HL-60 (cell line): ENCODE results near the gene ATG4B.

ENCODE experiments used
- DNase-seq, 2 experiments: peaks; one replicate each; pipeline ENCODE4 v3.0.0-alpha.2; 2010 to 2020; ENCODE audit warnings: low read depth in 1 of 2, low spot score in 1 of 2
- H3K27ac ChIP-seq: fragments of 250-450 bp; sonication (Bioruptor Pico); replicated peaks from 2 replicates; pipeline ENCODE4 v1.5.1; 2020; ENCODE audit warnings: mild to moderate bottlenecking, moderate library complexity
- H3K27me3 ChIP-seq: fragments of 250-450 bp; sonication (Bioruptor Pico); 2 replicates; pipeline ENCODE4 v1.5.1; 2021; ENCODE audit warnings: mild to moderate bottlenecking, moderate library complexity; ENCODE audit not compliant: insufficient read depth, poor library complexity, severe bottlenecking
- H3K4me3 ChIP-seq: replicated peaks from 2 replicates; pipeline ENCODE4 v1.5.1; 2011; ENCODE audit warnings: mild to moderate bottlenecking, control low read depth, low read length; ENCODE audit not compliant: insufficient read depth
- GABPA ChIP-seq: IDR thresholded peaks from 2 replicates; pipeline ENCODE4 v1.6.1; 2012; ENCODE audit warnings: low read depth
- POLR2AphosphoS5 ChIP-seq: IDR thresholded peaks from 2 replicates; pipeline ENCODE4 v1.6.1; 2012; ENCODE audit warnings: low read depth
- SPI1 ChIP-seq: IDR thresholded peaks from 2 replicates; pipeline ENCODE4 v1.6.1; 2012; ENCODE audit warnings: low read depth, mild to moderate bottlenecking, borderline replicate concordance
- TF ChIP-seq, protein P1 (sequence below): IDR thresholded peaks from 2 replicates; pipeline ENCODE4 v1.6.1; 2012; ENCODE audit warnings: low read depth; ENCODE audit not compliant: insufficient replicate concordance
- TF ChIP-seq, protein P2 (sequence below): IDR thresholded peaks from one replicate; pipeline ENCODE4 v1.5.1; 2011; ENCODE audit warnings: low read length, control low read depth, inconsistent platforms; ENCODE audit not compliant: insufficient read depth

ATG4B gene

GRCh38 chr2:241598061-241598460, 39.4 kb upstream of the ATG4B start:
- Histone ChIP-seq H3K27ac (no peak overlapping the region), H3K27me3 (no peaks in the 10 kb centered on the region), H3K4me3 (no peak overlapping the region)
- DNase-seq: no peak
- TF ChIP-seq, protein P1, sequence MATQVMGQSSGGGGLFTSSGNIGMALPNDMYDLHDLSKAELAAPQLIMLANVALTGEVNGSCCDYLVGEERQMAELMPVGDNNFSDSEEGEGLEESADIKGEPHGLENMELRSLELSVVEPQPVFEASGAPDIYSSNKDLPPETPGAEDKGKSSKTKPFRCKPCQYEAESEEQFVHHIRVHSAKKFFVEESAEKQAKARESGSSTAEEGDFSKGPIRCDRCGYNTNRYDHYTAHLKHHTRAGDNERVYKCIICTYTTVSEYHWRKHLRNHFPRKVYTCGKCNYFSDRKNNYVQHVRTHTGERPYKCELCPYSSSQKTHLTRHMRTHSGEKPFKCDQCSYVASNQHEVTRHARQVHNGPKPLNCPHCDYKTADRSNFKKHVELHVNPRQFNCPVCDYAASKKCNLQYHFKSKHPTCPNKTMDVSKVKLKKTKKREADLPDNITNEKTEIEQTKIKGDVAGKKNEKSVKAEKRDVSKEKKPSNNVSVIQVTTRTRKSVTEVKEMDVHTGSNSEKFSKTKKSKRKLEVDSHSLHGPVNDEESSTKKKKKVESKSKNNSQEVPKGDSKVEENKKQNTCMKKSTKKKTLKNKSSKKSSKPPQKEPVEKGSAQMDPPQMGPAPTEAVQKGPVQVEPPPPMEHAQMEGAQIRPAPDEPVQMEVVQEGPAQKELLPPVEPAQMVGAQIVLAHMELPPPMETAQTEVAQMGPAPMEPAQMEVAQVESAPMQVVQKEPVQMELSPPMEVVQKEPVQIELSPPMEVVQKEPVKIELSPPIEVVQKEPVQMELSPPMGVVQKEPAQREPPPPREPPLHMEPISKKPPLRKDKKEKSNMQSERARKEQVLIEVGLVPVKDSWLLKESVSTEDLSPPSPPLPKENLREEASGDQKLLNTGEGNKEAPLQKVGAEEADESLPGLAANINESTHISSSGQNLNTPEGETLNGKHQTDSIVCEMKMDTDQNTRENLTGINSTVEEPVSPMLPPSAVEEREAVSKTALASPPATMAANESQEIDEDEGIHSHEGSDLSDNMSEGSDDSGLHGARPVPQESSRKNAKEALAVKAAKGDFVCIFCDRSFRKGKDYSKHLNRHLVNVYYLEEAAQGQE: no peak
- no peak for TF ChIP-seq GABPA

GRCh38 chr2:241598487-241598886, 39.0 kb upstream of the ATG4B start:
- Histone ChIP-seq H3K27me3 (no peaks in the 10 kb centered on the region), H3K27ac (no peak overlapping the region), H3K4me3 (no peak overlapping the region)
- DNase-seq: no peak
- no peak for TF ChIP-seq POLR2AphosphoS5
- no peak for TF ChIP-seq GABPA
- no peak for TF ChIP-seq SPI1
- TF ChIP-seq, protein P1: no peak
- TF ChIP-seq, protein P2, sequence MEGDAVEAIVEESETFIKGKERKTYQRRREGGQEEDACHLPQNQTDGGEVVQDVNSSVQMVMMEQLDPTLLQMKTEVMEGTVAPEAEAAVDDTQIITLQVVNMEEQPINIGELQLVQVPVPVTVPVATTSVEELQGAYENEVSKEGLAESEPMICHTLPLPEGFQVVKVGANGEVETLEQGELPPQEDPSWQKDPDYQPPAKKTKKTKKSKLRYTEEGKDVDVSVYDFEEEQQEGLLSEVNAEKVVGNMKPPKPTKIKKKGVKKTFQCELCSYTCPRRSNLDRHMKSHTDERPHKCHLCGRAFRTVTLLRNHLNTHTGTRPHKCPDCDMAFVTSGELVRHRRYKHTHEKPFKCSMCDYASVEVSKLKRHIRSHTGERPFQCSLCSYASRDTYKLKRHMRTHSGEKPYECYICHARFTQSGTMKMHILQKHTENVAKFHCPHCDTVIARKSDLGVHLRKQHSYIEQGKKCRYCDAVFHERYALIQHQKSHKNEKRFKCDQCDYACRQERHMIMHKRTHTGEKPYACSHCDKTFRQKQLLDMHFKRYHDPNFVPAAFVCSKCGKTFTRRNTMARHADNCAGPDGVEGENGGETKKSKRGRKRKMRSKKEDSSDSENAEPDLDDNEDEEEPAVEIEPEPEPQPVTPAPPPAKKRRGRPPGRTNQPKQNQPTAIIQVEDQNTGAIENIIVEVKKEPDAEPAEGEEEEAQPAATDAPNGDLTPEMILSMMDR: no peak

DNA sequence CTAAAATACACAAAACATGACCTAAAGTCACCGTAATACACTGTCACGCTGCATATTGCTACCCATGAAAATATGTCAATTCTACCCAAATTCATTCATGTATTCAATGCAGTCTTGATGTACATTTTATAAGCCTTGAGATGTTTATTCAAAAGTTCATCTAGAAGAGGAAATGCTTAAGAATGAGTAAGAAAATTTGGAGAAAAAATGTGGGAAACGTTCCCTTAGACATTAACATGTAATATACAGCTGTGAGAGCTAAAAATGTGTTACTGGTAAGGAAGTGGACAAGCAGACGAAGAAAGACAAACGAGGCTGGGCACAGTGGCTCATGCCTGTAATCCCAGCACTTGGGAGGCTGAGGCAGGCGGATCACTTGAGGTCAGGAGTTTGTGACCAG, 37.9 kb upstream of the ATG4B start:
- DNase-seq: no peak
- H3K27me3 ChIP-seq: no peaks in the 10 kb centered on the region
- H3K27ac ChIP-seq: no peak overlapping the region
- TF ChIP-seq POLR2AphosphoS5: no peak
- no peak for TF ChIP-seq GABPA
- TF ChIP-seq, protein P2: no peak
- TF ChIP-seq, protein P1: no peak
- TF ChIP-seq SPI1: no peak
- no peak overlapping the region for H3K4me3 ChIP-seq

DNA sequence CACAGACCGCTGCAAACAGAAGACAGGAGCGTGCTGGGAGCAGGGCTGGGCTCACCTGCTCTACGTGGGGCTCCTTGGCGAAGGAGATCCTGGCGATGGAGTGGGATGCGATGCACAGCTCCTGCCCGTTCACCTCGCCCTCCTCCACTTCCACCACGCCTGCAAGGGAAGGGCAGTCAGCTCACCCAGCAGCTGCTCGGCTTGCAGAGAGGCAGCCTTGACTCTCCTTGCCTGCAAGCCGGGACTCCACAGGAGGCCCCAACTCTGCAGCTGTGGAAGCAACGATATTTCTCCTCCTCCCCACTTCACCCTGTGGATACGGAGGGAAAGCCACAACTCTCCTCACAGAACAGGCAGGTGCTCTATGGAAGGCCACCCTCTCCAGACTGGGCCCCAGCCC, 35.7 kb upstream of the ATG4B start:
- H3K27me3 ChIP-seq: no peaks in the 10 kb centered on the region
- DNase-seq: no peak
- H3K4me3 ChIP-seq: no peak overlapping the region
- TF ChIP-seq, protein P1: no peak
- TF ChIP-seq POLR2AphosphoS5: no peak
- TF ChIP-seq, protein P2: no peak
- no peak for TF ChIP-seq GABPA
- TF ChIP-seq SPI1: no peak
- H3K27ac ChIP-seq: no peak overlapping the region
